K562 (cell line): ENCODE results near the gene ANO8. TPM values are rescaled to one million over a fixed set of nuclear protein-coding genes. Genes with fewer than 3 reads are reported as not detected.

Experiments
- BRF1 ChIP-seq: IDR thresholded peaks from 3 replicates; pipeline ENCODE4 v1.6.1; 2011; ENCODE audit warnings: borderline replicate concordance, mild to moderate bottlenecking; ENCODE audit not compliant: insufficient read length; ENCODE audit errors: extremely low read depth
- CCAR2 ChIP-seq: fragments of 200-400 bp; formaldehyde crosslinking; IDR thresholded peaks from 2 replicates; pipeline ENCODE4 v1.6.1; 2017; ENCODE audit warnings: mild to moderate bottlenecking, low read depth, low read length
- GATAD2B ChIP-seq: fragments of 450-650 bp; IDR thresholded peaks from 2 replicates; pipeline ENCODE4 v1.6.1; 2017; ENCODE audit warnings: mild to moderate bottlenecking, borderline replicate concordance
- ILK ChIP-seq: fragments of 450-650 bp; IDR thresholded peaks from 2 replicates; pipeline ENCODE4 v1.6.1; 2016; ENCODE audit warnings: missing genetic modification characterization, low read depth, mild to moderate bottlenecking, missing compliant biosample characterization, moderate library complexity, borderline replicate concordance
- KLF13 ChIP-seq: fragments of 450-650 bp; IDR thresholded peaks from 2 replicates; pipeline ENCODE4 v1.6.1; 2016; ENCODE audit warnings: missing genetic modification characterization, low read depth, mild to moderate bottlenecking, missing compliant biosample characterization, moderate library complexity, borderline replicate concordance
- MECOM ChIP-seq: fragments of 250-450 bp; sonication (Bioruptor Pico); IDR thresholded peaks from 2 replicates; pipeline ENCODE4 v1.8.0; 2022; ENCODE audit warnings: inconsistent platforms
- MXI1 ChIP-seq: IDR thresholded peaks from 2 replicates; pipeline ENCODE4 v1.6.1; 2011; ENCODE audit warnings: low read depth, mild to moderate bottlenecking, improper control_type of control experiment, low read length
- NCOA4 ChIP-seq: fragments of 450-650 bp; IDR thresholded peaks from 2 replicates; pipeline ENCODE4 v1.6.1; 2018; ENCODE audit warnings: mild to moderate bottlenecking; ENCODE audit not compliant: partially characterized antibody
- NCOA6 ChIP-seq: fragments of 450-650 bp; IDR thresholded peaks from 2 replicates; pipeline ENCODE4 v1.6.1; 2017; ENCODE audit warnings: mild to moderate bottlenecking
- NEUROD1 ChIP-seq: fragments of 150-350 bp; IDR thresholded peaks from 2 replicates; pipeline ENCODE4 v1.6.1; 2014; ENCODE audit warnings: borderline replicate concordance, low read length, low read depth; ENCODE audit not compliant: partially characterized antibody
- NFE2L1 ChIP-seq: fragments of 450-650 bp; IDR thresholded peaks from 2 replicates; pipeline ENCODE4 v1.6.1; 2016; ENCODE audit warnings: missing genetic modification characterization, low read depth, mild to moderate bottlenecking, missing compliant biosample characterization, moderate library complexity, borderline replicate concordance
- PCBP1 ChIP-seq: fragments of 200-400 bp; formaldehyde crosslinking; IDR thresholded peaks from 2 replicates; pipeline ENCODE4 v1.6.1; 2018; ENCODE audit warnings: mild to moderate bottlenecking, low read depth, low read length; ENCODE audit not compliant: poor library complexity, severe bottlenecking
- SETDB1 ChIP-seq: IDR thresholded peaks from one replicate; pipeline ENCODE4 v1.6.1; 2012; ENCODE audit warnings: low read length, control low read depth, inconsistent platforms
- SMARCE1 ChIP-seq: fragments of 450-650 bp; IDR thresholded peaks from 2 replicates; pipeline ENCODE4 v1.7.1; 2016; ENCODE audit warnings: mild to moderate bottlenecking
- SRSF1 ChIP-seq: fragments of 200-400 bp; formaldehyde crosslinking; IDR thresholded peaks from 2 replicates; pipeline ENCODE4 v1.6.1; 2017; ENCODE audit warnings: mild to moderate bottlenecking, low read depth, low read length, moderate library complexity
- TAF15 ChIP-seq: fragments of 200-400 bp; formaldehyde crosslinking; IDR thresholded peaks from 2 replicates; pipeline ENCODE4 v1.6.1; 2017; ENCODE audit warnings: mild to moderate bottlenecking, low read depth, low read length, moderate library complexity
- ZC3H4 ChIP-seq: sonication (generic); formaldehyde crosslinking; IDR thresholded peaks from 2 replicates; pipeline ENCODE4 v1.9.0; 2021; ENCODE audit warnings: missing genetic modification reagents, borderline replicate concordance
- ZNF239 ChIP-seq: fragments of 250-450 bp; sonication (Bioruptor Pico); IDR thresholded peaks from 2 replicates; pipeline ENCODE4 v1.4.0; 2020; ENCODE audit warnings: mild to moderate bottlenecking
- polyA plus RNA-seq, 8 experiments: library from polyadenylated mRNA; depleted of rRNA in 4 of 8; stranded (reverse) in 5 of 8; unstranded in 3 of 8; fragments of >200 nt; fragmentation: Nextera tagmentation in 2 of 8; fragmentation: Illumina TruSeq in 1 of 8; extraction: Ambion mirVana in 2 of 8; extraction: Trizol in 1 of 8; gene quantifications; 2 replicates each; pipeline versions ENCODE4 v1.2.1 to v1.2.3, GENCODE V29; 2011 to 2014; ENCODE audit warnings: inconsistent platforms in 1 of 8, missing spikeins in 1 of 8
- total RNA-seq, 7 experiments: library from RNA; depleted of rRNA in 6 of 7; stranded (reverse); fragments of >200 nt in 6 of 7; fragmentation: Illumina TruSeq in 2 of 7; extraction: Trizol in 2 of 7; gene quantifications; 2 replicates each; pipeline versions ENCODE4 v1.2.1 to v1.2.3, GENCODE V29; 2011 to 2021; ENCODE audit warnings: low replicate concordance in 1 of 7
- TF ChIP-seq, protein P1 (sequence below), 2 experiments: fragments of 200-800 bp in 1 of 2; sonication (Bioruptor generic) in 1 of 2; sonication (generic) in 1 of 2; formaldehyde crosslinking in 1 of 2; IDR thresholded peaks in 1 of 2; conservative IDR thresholded peaks in 1 of 2; 2 replicates each; pipeline versions ENCODE4 v1.5.0 to v1.6.1; 2016 to 2020; ENCODE audit warnings: missing compliant biosample characterization in 1 of 2, missing genetic modification characterization in 1 of 2, missing genetic modification reagents in 1 of 2
- TF ChIP-seq, protein P2 (sequence below): sonication (generic); formaldehyde crosslinking; IDR thresholded peaks from 2 replicates; pipeline ENCODE4 v1.8.0; 2022; ENCODE audit warnings: mild to moderate bottlenecking, low read depth, missing genetic modification reagents
- TF ChIP-seq, protein P3 (sequence below), 2 experiments: IDR thresholded peaks; 2 replicates each; pipeline ENCODE4 v1.6.1; 2011; ENCODE audit warnings: borderline replicate concordance in 1 of 2, control low read depth in 1 of 2, low read depth in 1 of 2, low read length in 1 of 2, mild to moderate bottlenecking in 1 of 2, mixed read lengths in 1 of 2, moderate library complexity in 1 of 2; ENCODE audit not compliant: insufficient read depth in 1 of 2, insufficient read length in 1 of 2, poor library complexity in 1 of 2, severe bottlenecking in 1 of 2; ENCODE audit errors: extremely low read depth in 1 of 2
- TF ChIP-seq, protein P4 (sequence below): fragments of 450-650 bp; formaldehyde crosslinking; IDR thresholded peaks from 2 replicates; pipeline ENCODE4 v1.4.0; 2020; ENCODE audit warnings: mild to moderate bottlenecking, moderate library complexity

ANO8 gene
- total and polyA plus RNA-seq, 9 of the 15 experiments (the other 6 are each of a cell fraction or from before 2014, with no cell fraction given) = 0.07 to 7.6 (median 2.3) TPM; not detected in 1

DNA sequence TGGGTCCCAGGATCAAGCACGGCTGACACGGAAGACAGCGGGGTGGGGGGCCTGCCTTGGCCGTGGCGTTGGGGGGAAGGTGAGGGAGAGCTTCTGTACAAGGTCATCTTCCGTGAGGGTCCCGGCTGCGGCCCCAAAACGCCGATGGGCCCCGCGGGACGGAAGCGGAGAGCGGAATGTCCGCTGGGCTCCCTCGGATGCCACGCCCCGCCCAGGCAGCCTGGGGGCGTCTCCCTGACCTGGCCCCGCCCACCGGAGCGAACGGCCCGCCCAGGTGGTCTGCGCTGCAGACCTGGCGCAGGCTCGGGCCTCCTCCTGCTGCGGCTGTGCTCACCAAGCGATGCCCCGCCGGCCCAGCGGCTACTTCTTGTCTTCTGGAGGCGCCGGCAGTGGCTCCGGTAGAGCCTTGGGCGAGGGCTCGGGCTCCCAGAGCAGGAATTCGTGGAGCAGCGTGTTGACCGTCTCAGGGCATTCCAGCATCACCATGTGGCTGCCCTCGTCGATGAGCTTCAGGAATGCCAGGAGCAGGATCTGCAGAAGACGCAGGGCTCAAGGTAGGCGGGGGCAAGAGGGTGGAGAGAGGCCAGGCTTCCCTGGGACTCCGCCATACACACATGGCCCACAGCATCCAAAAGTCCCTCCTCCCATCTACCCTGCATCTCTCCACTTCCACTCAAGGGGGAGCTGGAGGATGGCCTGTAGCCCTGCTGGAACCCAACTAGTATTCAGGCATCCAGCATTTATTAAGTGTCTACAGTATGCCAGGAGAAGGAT is 42.2 kb downstream of the ANO8 start (continued):
- no peak for TF ChIP-seq NFE2L1 (tag)
- no peak for TF ChIP-seq PCBP1
- TF ChIP-seq NCOA4 = no peak
- no peak for TF ChIP-seq MECOM (CRISPR knock-in tag)
- TF ChIP-seq, protein P1, sequence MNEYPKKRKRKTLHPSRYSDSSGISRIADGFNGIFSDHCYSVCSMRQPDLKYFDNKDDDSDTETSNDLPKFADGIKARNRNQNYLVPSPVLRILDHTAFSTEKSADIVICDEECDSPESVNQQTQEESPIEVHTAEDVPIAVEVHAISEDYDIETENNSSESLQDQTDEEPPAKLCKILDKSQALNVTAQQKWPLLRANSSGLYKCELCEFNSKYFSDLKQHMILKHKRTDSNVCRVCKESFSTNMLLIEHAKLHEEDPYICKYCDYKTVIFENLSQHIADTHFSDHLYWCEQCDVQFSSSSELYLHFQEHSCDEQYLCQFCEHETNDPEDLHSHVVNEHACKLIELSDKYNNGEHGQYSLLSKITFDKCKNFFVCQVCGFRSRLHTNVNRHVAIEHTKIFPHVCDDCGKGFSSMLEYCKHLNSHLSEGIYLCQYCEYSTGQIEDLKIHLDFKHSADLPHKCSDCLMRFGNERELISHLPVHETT (CRISPR knock-in tag; conservative IDR thresholded peaks at IDR 0.05 in 1 of 2, IDR thresholded peaks at IDR 0.05 in 1 of 2) = no peak
- TF ChIP-seq KLF13 = no peak
- no peak for TF ChIP-seq ZC3H4 (CRISPR knock-in tag)
- no peak for TF ChIP-seq SETDB1
- TF ChIP-seq SRSF1 = no peak
- no peak for TF ChIP-seq BRF1
- no peak for TF ChIP-seq ILK (tag)
- no peak for TF ChIP-seq NEUROD1
- TF ChIP-seq, protein P2, sequence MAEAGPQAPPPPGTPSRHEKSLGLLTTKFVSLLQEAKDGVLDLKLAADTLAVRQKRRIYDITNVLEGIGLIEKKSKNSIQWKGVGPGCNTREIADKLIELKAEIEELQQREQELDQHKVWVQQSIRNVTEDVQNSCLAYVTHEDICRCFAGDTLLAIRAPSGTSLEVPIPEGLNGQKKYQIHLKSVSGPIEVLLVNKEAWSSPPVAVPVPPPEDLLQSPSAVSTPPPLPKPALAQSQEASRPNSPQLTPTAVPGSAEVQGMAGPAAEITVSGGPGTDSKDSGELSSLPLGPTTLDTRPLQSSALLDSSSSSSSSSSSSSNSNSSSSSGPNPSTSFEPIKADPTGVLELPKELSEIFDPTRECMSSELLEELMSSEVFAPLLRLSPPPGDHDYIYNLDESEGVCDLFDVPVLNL (CRISPR knock-in tag) = no peak
- TF ChIP-seq, protein P3, sequence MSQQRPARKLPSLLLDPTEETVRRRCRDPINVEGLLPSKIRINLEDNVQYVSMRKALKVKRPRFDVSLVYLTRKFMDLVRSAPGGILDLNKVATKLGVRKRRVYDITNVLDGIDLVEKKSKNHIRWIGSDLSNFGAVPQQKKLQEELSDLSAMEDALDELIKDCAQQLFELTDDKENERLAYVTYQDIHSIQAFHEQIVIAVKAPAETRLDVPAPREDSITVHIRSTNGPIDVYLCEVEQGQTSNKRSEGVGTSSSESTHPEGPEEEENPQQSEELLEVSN (IDR thresholded peaks at IDR 0.05; ENCODE audit: borderline replicate concordance in 1 of 2, extremely low read depth in 1 of 2, insufficient read depth in 1 of 2, insufficient read length in 1 of 2, low read depth in 1 of 2, low read length in 1 of 2, poor library complexity in 1 of 2, severe bottlenecking in 1 of 2) = peak in 1 of 2 experiments; percentile 40
- peak; percentile 63 for TF ChIP-seq MXI1
- no peak for TF ChIP-seq NCOA6
- TF ChIP-seq ZNF239 (CRISPR knock-in tag) = no peak
- no peak; the same call in 1 of the 2 replicates for TF ChIP-seq GATAD2B
- TF ChIP-seq CCAR2 = no peak
- no peak for TF ChIP-seq SMARCE1
- TF ChIP-seq, protein P4, sequence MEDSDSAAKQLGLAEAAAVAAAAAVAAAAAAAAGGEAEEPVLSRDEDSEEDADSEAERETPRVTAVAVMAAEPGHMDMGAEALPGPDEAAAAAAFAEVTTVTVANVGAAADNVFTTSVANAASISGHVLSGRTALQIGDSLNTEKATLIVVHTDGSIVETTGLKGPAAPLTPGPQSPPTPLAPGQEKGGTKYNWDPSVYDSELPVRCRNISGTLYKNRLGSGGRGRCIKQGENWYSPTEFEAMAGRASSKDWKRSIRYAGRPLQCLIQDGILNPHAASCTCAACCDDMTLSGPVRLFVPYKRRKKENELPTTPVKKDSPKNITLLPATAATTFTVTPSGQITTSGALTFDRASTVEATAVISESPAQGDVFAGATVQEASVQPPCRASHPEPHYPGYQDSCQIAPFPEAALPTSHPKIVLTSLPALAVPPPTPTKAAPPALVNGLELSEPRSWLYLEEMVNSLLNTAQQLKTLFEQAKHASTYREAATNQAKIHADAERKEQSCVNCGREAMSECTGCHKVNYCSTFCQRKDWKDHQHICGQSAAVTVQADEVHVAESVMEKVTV (CRISPR knock-in tag) = peak; percentile 64
- TF ChIP-seq TAF15 = no peak
